Panc1 (cell line): ENCODE results near the gene ZBTB7C. TPM values are rescaled to one million over a fixed set of nuclear protein-coding genes. Genes with fewer than 3 reads are reported as not detected.

Experiments
- ATAC-seq: fragments of 200-7000 bp; cut with Tn5 transposase; 2 replicates; pipeline ENCODE4 v1.9.1; 2020; ENCODE audit warnings: mild to moderate bottlenecking, moderate library complexity
- BruUV-seq: library from RNA; stranded (reverse); fragments of 400-500 nt; replicated peaks from 2 replicates; lab custom pipeline; 2021; lab: Mats Ljungman, UMichigan
- CTCF ChIA-PET: fragments of 300-600 bp; sonication (Branson Sonifier 250); formaldehyde crosslinking; loops from one replicate; lab custom pipeline; 2022; ENCODE audit warnings: antibody characterized with exemption; lab: Charles Lee
- POLR2A ChIA-PET: fragments of 300-600 bp; sonication (Branson Sonifier 250); formaldehyde crosslinking; loops from one replicate; lab custom pipeline; 2022; ENCODE audit warnings: antibody characterized with exemption; lab: Charles Lee
- DNase-seq: peaks from one replicate; pipeline ENCODE4 v3.0.0-alpha.2; 2010; ENCODE audit warnings: low read depth, low spot score
- H3K27ac ChIP-seq: 2 replicates; pipeline ENCODE4 v1.5.1; 2011; ENCODE audit warnings: mild to moderate bottlenecking, low read length, inconsistent platforms
- H3K27me3 ChIP-seq: fragments of 200-500 bp; sonication (Bioruptor generic); 2 replicates; pipeline ENCODE4 v1.6.0; 2014; ENCODE audit warnings: low read length, inconsistent platforms; ENCODE audit not compliant: control insufficient read depth, insufficient read depth
- H3K36me3 ChIP-seq: fragments of 200-500 bp; sonication (Bioruptor generic); 2 replicates; pipeline ENCODE4 v1.5.1; 2014; ENCODE audit warnings: inconsistent platforms, mild to moderate bottlenecking, low read length, moderate library complexity; ENCODE audit not compliant: control insufficient read depth, insufficient read depth
- H3K4me1 ChIP-seq: 2 replicates; pipeline ENCODE4 v1.5.1; 2011; ENCODE audit warnings: inconsistent platforms, mild to moderate bottlenecking, low read length, moderate library complexity; ENCODE audit not compliant: control insufficient read depth, insufficient read depth
- H3K4me3 ChIP-seq, 2 experiments: 2 replicates each; pipeline ENCODE4 v1.5.1; 2011 to 2012; ENCODE audit warnings: low read depth in 2 of 2, low read length in 2 of 2, mild to moderate bottlenecking in 2 of 2, inconsistent platforms in 1 of 2, moderate library complexity in 1 of 2
- H3K9me3 ChIP-seq: fragments of 200-500 bp; sonication (Bioruptor generic); 2 replicates; pipeline ENCODE4 v1.5.1; 2014; ENCODE audit warnings: low read depth, mild to moderate bottlenecking, inconsistent platforms, low read length, moderate library complexity; ENCODE audit not compliant: control insufficient read depth, insufficient read depth
- CTCF ChIP-seq: fragments of 450-650 bp; IDR thresholded peaks from 2 replicates; pipeline ENCODE4 v1.5.1; 2017; ENCODE audit warnings: mild to moderate bottlenecking
- POLR2AphosphoS5 ChIP-seq: IDR thresholded peaks from 2 replicates; pipeline ENCODE4 v1.6.1; 2012; ENCODE audit warnings: mild to moderate bottlenecking, low read depth, low read length, moderate library complexity
- REST ChIP-seq, 2 experiments: IDR thresholded peaks; 2 replicates each; pipeline ENCODE4 v1.6.1; 2011 to 2012; ENCODE audit warnings: low read depth in 2 of 2, control low read depth in 1 of 2, low read length in 1 of 2, mild to moderate bottlenecking in 1 of 2, moderate library complexity in 1 of 2; ENCODE audit not compliant: insufficient read depth in 1 of 2
- SIN3A ChIP-seq: IDR thresholded peaks from 2 replicates; pipeline ENCODE4 v1.6.1; 2012; ENCODE audit warnings: low read depth, mild to moderate bottlenecking, low read length, moderate library complexity, borderline replicate concordance; ENCODE audit not compliant: insufficient read depth
- TCF7L2 ChIP-seq: IDR thresholded peaks from 2 replicates; pipeline ENCODE4 v1.6.1; 2011; ENCODE audit warnings: mild to moderate bottlenecking, low read depth, low read length, inconsistent platforms
- in situ Hi-C: cut with HindIII; loops from 2 replicates; pipeline ENCODE4 v1.10.0; 2016; ENCODE audit warnings: low sequenced_read_pairs, low pct_unique_long_range_greater_than_20kb
- intact Hi-C: fragments of 100-400 bp; cut with micrococcal nuclease; formaldehyde crosslinking; loops from one replicate; pipeline ENCODE4 v1.10.0; 2022; ENCODE audit not compliant: unreplicated experiment
- total RNA-seq: library from RNA; stranded (reverse); gene quantifications from one replicate; pipeline ENCODE4 v1.2.1, GENCODE V29; 2021; ENCODE audit not compliant: unreplicated experiment

The ZBTB7C gene
- total RNA-seq, 1 experiment from 2014 or later, result 0.03 TPM

DNA sequence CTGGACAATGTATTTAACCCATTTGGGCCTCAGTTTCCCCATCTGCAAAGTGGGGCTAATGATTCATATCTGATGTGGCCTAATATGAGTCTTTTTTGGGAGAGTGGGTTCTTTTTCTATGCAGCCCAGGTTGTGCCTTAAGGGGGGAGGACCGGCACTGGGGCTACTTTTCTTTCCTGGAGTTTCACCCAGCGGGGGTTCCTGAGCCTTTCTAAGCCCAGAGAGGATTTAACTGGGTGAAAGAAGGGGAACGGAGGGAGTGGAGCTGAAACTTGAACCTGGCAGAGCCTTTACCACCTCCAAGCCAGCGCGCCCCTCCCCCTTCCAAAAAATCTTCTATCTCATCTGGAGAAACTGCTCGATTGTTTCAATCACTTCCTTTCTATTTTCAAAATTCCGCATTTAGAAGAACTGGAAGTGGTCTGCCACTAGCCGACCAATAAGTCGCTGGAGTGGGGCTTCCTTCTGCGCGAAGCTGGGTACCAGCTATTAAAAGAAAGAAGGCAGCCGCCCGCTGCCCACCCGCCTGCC, 273.7 kb downstream of the ZBTB7C start:
- in situ Hi-C loops, result no loop called here
- no peak for DNase-seq
- H3K9me3 ChIP-seq, result no peaks in the 10 kb centered on the region
- BruUV-seq, result no TSS peak
- no peak overlapping the region for H3K4me3 ChIP-seq
- no peaks in the 10 kb centered on the region for H3K4me1 ChIP-seq
- H3K36me3 ChIP-seq, result no peaks in the 10 kb centered on the region
- ChIA-PET CTCF (interaction anchor here (0.6 kb wide), 2 partner anchors 106 to 310 kb away, joined by 3 to 6 read pairs; no protein-coding TSS in a partner anchor), POLR2A (no interaction called here)
- intact Hi-C loops, result no loop called here
- peaks cover 12% of the 10 kb centered on the region for H3K27me3 ChIP-seq
- no peak overlapping the region for H3K27ac ChIP-seq
- TF ChIP-seq POLR2AphosphoS5 (no peak), CTCF (no peak), SIN3A (no peak), REST (IDR thresholded peaks at IDR 0.05; ENCODE audit: insufficient read depth in 1 of 2, low read depth in 2 of 2, low read length in 1 of 2) (no peak)
- no peak for ATAC-seq

DNA sequence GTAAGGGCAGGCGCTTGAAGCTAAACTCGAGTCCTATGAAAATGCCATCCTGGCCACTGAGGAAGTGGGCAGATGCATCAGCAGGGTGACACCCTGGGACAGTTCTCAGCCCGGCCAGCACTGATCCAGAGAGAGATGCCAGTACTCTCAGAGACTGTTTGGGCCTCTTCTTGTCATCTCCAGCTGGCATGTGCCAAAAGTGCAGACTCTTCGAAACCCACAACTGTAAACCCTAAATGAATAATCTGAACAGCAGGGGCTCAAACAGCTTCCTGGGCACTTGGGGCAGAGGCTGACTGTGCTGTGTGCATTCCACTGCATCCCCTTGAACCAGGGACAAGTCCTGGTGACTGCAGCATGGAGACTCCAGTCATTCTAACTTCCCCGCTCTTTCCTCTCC, 274.6 kb downstream of the ZBTB7C start:
- CTCF ChIA-PET, result no interaction called here
- Histone ChIP-seq H3K4me3 (no peak overlapping the region), H3K9me3 (no peaks in the 10 kb centered on the region), H3K27ac (no peak overlapping the region), H3K27me3 (peaks cover 12% of the 10 kb centered on the region), H3K36me3 (no peaks in the 10 kb centered on the region), H3K4me1 (no peaks in the 10 kb centered on the region)
- BruUV-seq, result no TSS peak
- ATAC-seq (no peak), DNase-seq (no peak)
- intact Hi-C loops, result no loop called here
- in situ Hi-C loops, result no loop called here
- TF ChIP-seq REST (IDR thresholded peaks at IDR 0.05; ENCODE audit: insufficient read depth in 1 of 2, low read depth in 2 of 2, low read length in 1 of 2), result no peak
- no peak for TF ChIP-seq CTCF
- TF ChIP-seq POLR2AphosphoS5, result no peak
- TF ChIP-seq SIN3A, result no peak
- no peak for TF ChIP-seq TCF7L2
- POLR2A ChIA-PET, result no interaction called here
